ENCODE data around the gene ANKRD52.
"Not testable (repeated sequence)": the region's sequence is repeated elsewhere in the genome, so short reads cannot be mapped to it uniquely, and the experiment has no call there.

ANKRD52 gene

GRCh38 chr12:56206452-56207166 is 51.6 kb downstream of the ANKRD52 start:
- peak; percentile 52 for DNase-seq (ENCODE audit: low read depth)
- TF ChIP-seq CTCF (conservative IDR thresholded peaks at IDR 0.05; ENCODE audit: low read length), result peak; percentile 71
- no peak overlapping the region for H3K4me3 ChIP-seq (ENCODE audit: low read length)

- TF ChIP-seq CTCF (conservative IDR thresholded peaks at IDR 0.05; ENCODE audit: low read length), result no peak
- H3K4me3 ChIP-seq (ENCODE audit: low read length), result no peak overlapping the region
- no peak for DNase-seq (ENCODE audit: low read depth)
Observed at GRCh38 chr12:56205445-56205844, 52.7 kb downstream of the ANKRD52 start.

- no peak for DNase-seq (ENCODE audit: low read depth)
- no peak overlapping the region for H3K4me3 ChIP-seq (ENCODE audit: low read length)
- no peak for TF ChIP-seq CTCF (conservative IDR thresholded peaks at IDR 0.05; ENCODE audit: low read length)
Observed at GRCh38 chr12:56204275-56204674, 53.9 kb downstream of the ANKRD52 start.

- no peak overlapping the region for H3K4me3 ChIP-seq (ENCODE audit: low read length)
- TF ChIP-seq CTCF (conservative IDR thresholded peaks at IDR 0.05; ENCODE audit: low read length), result no peak
- DNase-seq (ENCODE audit: low read depth), result no peak
Observed at GRCh38 chr12:56202838-56203237, 55.3 kb downstream of the ANKRD52 start.

- DNase-seq (ENCODE audit: low read depth), result no peak
- H3K4me3 ChIP-seq (ENCODE audit: low read length), result no peak overlapping the region
- no peak for TF ChIP-seq CTCF (conservative IDR thresholded peaks at IDR 0.05; ENCODE audit: low read length)
Observed at GRCh38 chr12:56202366-56202765, 55.8 kb downstream of the ANKRD52 start.

- TF ChIP-seq CTCF (conservative IDR thresholded peaks at IDR 0.05; ENCODE audit: low read length), result no peak
- H3K4me3 ChIP-seq (ENCODE audit: low read length), result no peak overlapping the region
- DNase-seq (ENCODE audit: low read depth), result peak; percentile 55
Observed at GRCh38 chr12:56198836-56199235, 59.3 kb downstream of the ANKRD52 start.

- no peak for TF ChIP-seq CTCF (conservative IDR thresholded peaks at IDR 0.05; ENCODE audit: low read length)
- DNase-seq (ENCODE audit: low read depth), result no peak
- H3K4me3 ChIP-seq (ENCODE audit: low read length), result no peak overlapping the region
Observed at GRCh38 chr12:56197921-56198635, 60.1 kb downstream of the ANKRD52 start.

- DNase-seq (ENCODE audit: low read depth), result peak; percentile 98
- H3K4me3 ChIP-seq (ENCODE audit: low read length), result not testable (repeated sequence)
Observed at GRCh38 chr12:56196818-56197550, 61.2 kb downstream of the ANKRD52 start.
